BJ (cell line): ENCODE data around the gene DOCK11. TPM values are rescaled to one million over a fixed set of nuclear protein-coding genes. Genes with fewer than 3 reads are reported as not detected.
A peak's percentile ranks its signal among the peaks of the same experiment; 100 is the strongest.

Experiments
- CTCF ChIA-PET: fragments of 350-600 bp; formaldehyde crosslinking; extraction: SDS; loops from one replicate; lab custom pipeline; 2021; ENCODE audit warnings: antibody characterized with exemption, inconsistent platforms; lab: Yijun Ruan, JAX
- POLR2A ChIA-PET: fragments of 300-600 bp; sonication (Branson Sonifier 250); formaldehyde crosslinking; extraction: SDS; loops from one replicate; lab custom pipeline; 2021; ENCODE audit warnings: antibody characterized with exemption; lab: Charles Lee
- DNase-seq: peaks from one replicate; pipeline ENCODE4 v3.0.0-alpha.2; 2011; ENCODE audit warnings: low read depth
- H3K27me3 ChIP-seq: 2 replicates; pipeline ENCODE4 v1.6.0; 2011; ENCODE audit warnings: low read length; ENCODE audit not compliant: control insufficient read depth, insufficient read depth
- H3K36me3 ChIP-seq: 2 replicates; pipeline ENCODE4 v1.5.1; 2011; ENCODE audit warnings: low read length; ENCODE audit not compliant: control insufficient read depth, insufficient read depth
- H3K4me3 ChIP-seq: 2 replicates; pipeline ENCODE4 v1.5.1; 2011; ENCODE audit warnings: low read depth, mild to moderate bottlenecking, control low read depth, low read length
- CTCF ChIP-seq: IDR thresholded peaks from 2 replicates; pipeline ENCODE4 v1.5.1; 2011; ENCODE audit warnings: low read depth, mild to moderate bottlenecking, control low read depth, inconsistent platforms, low read length, moderate library complexity; ENCODE audit not compliant: insufficient read depth
- polyA plus RNA-seq: library from polyadenylated mRNA; depleted of rRNA; stranded (reverse); fragments of >200 nt; gene quantifications from 2 replicates; pipeline ENCODE4 v1.2.3, GENCODE V29; 2011

DOCK11 gene
- polyA plus RNA-seq, 1 experiment = 10.3 TPM

GRCh38 chrX:118530219-118530911, 34.8 kb downstream of the DOCK11 start:
- Histone ChIP-seq H3K36me3 (no peaks in the 10 kb centered on the region), H3K4me3 (no peak overlapping the region), H3K27me3 (no peaks in the 10 kb centered on the region)
- DNase-seq = no peak
- ChIA-PET CTCF (no interaction called here), POLR2A (interaction anchor here (0.6 kb wide), 2 partner anchors 17 to 30 kb away, joined by 3 read pairs; no protein-coding TSS in a partner anchor)
- no peak for TF ChIP-seq CTCF

GRCh38 chrX:118534716-118535493, 39.3 kb downstream of the DOCK11 start:
- H3K36me3 ChIP-seq = no peaks in the 10 kb centered on the region
- TF ChIP-seq CTCF = no peak
- DNase-seq = no peak
- H3K4me3 ChIP-seq = no peak overlapping the region
- POLR2A ChIA-PET = no interaction called here
- no peaks in the 10 kb centered on the region for H3K27me3 ChIP-seq
- CTCF ChIA-PET = no interaction called here

- Histone ChIP-seq H3K36me3 (no peaks in the 10 kb centered on the region), H3K4me3 (no peak overlapping the region), H3K27me3 (no peaks in the 10 kb centered on the region)
- POLR2A ChIA-PET = no interaction called here
- CTCF ChIA-PET = no interaction called here
- TF ChIP-seq CTCF = no peak
- no peak for DNase-seq
Measured at GRCh38 chrX:118536204-118536603, 40.6 kb downstream of the DOCK11 start.

- POLR2A ChIA-PET = interaction anchor here (0.7 kb wide), 1 partner anchor 7 kb away, joined by 3 read pairs; no protein-coding TSS in a partner anchor
- CTCF ChIA-PET = no interaction called here
- peak; percentile 43 for TF ChIP-seq CTCF
- Histone ChIP-seq H3K36me3 (no peaks in the 10 kb centered on the region), H3K27me3 (no peaks in the 10 kb centered on the region), H3K4me3 (no peak overlapping the region)
- DNase-seq = no peak
Measured at GRCh38 chrX:118536687-118537461, 41.3 kb downstream of the DOCK11 start.

- no peak for TF ChIP-seq CTCF
- Histone ChIP-seq H3K27me3 (no peaks in the 10 kb centered on the region), H3K4me3 (no peak overlapping the region), H3K36me3 (no peaks in the 10 kb centered on the region)
- POLR2A ChIA-PET = no interaction called here
- no peak for DNase-seq
- CTCF ChIA-PET = no interaction called here
Measured at GRCh38 chrX:118538386-118538785, 42.8 kb downstream of the DOCK11 start.
